Suprapubic skin (tissue), 4 donors: ENCODE data around the gene HP. TPM values are rescaled to one million over a fixed set of nuclear protein-coding genes. Genes with fewer than 3 reads are reported as not detected.

Experiments
- DNase-seq, 2 donors: peaks; one replicate each; pipeline ENCODE4 v3.0.0-alpha.2; 2019; ENCODE audit warnings: low spot score in 2 of 2
- H3K27ac ChIP-seq: fragments of 200-600 bp; sonication (generic); one replicate; pipeline ENCODE4 v1.5.1; 2019
- H3K27me3 ChIP-seq: fragments of 200-600 bp; sonication (generic); one replicate; pipeline ENCODE4 v1.5.1; 2019
- H3K36me3 ChIP-seq: fragments of 200-600 bp; sonication (generic); one replicate; pipeline ENCODE4 v1.5.1; 2019
- H3K4me1 ChIP-seq: fragments of 200-600 bp; sonication (generic); one replicate; pipeline ENCODE4 v1.5.1; 2019
- H3K4me3 ChIP-seq: fragments of 200-600 bp; sonication (generic); one replicate; pipeline ENCODE4 v1.5.1; 2019; ENCODE audit warnings: mild to moderate bottlenecking
- H3K9me3 ChIP-seq: fragments of 200-600 bp; sonication (generic); one replicate; pipeline ENCODE4 v1.5.1; 2019
- CTCF ChIP-seq, 2 donors: fragments of 200-600 bp in 1 of 2; fragments of 450-650 bp in 1 of 2; sonication (generic) in 1 of 2; IDR thresholded peaks; one replicate each; pipeline ENCODE4 v1.5.1; 2016 to 2019; ENCODE audit warnings: antibody characterized with exemption in 2 of 2, mild to moderate bottlenecking in 1 of 2, moderate library complexity in 1 of 2
- EP300 ChIP-seq: sonication (generic); formaldehyde crosslinking; IDR thresholded peaks from one replicate; pipeline ENCODE4 v1.6.1; 2017; ENCODE audit warnings: antibody characterized with exemption
- POLR2A ChIP-seq, 2 donors: fragments of 450-650 bp; IDR thresholded peaks; one replicate each; pipeline ENCODE4 v1.6.1; 2017; ENCODE audit warnings: antibody characterized with exemption in 2 of 2, mild to moderate bottlenecking in 2 of 2, moderate library complexity in 2 of 2
- POLR2AphosphoS5 ChIP-seq, 3 donors: sonication (generic); formaldehyde crosslinking; IDR thresholded peaks; one replicate each; pipeline ENCODE4 v1.6.1; 2017; ENCODE audit warnings: antibody characterized with exemption in 3 of 3
- WGBS: methylation state at CpG from one replicate; pipeline ENCODE4 v1.1.5; 2018; 5-methylcytosine and 5-hydroxymethylcytosine counted together
- total RNA-seq, 4 donors: library from RNA; depleted of rRNA; stranded (reverse); fragments of >200 nt; gene quantifications; one replicate each; pipeline ENCODE4 v1.1.0, GENCODE V29; 2016

Gene HP
- total RNA-seq, 4 donors from 2014 or later: 0.65 to 170 (median 6.0) TPM

GRCh38 chr16:72044296-72044695 lies 10.0 kb upstream of the HP start:
- 75% methylated on average over 6 of the region's 6 CpGs for WGBS
- H3K27ac ChIP-seq: no peak overlapping the region

GRCh38 chr16:72044825-72045359 lies 9.4 kb upstream of the HP start:
- Histone ChIP-seq H3K27me3 (no peaks in the 10 kb centered on the region), H3K9me3 (no peaks in the 10 kb centered on the region), H3K36me3 (peaks cover 22% of the 10 kb centered on the region), H3K4me3 (no peak overlapping the region), H3K4me1 (no peaks in the 10 kb centered on the region), H3K27ac (no peak overlapping the region)
- no peak for DNase-seq
- TF ChIP-seq CTCF (IDR thresholded peaks at IDR 0.05): no peak
- TF ChIP-seq EP300: no peak
- TF ChIP-seq POLR2A (IDR thresholded peaks at IDR 0.05): no peak
- TF ChIP-seq POLR2AphosphoS5 (IDR thresholded peaks at IDR 0.05): no peak
- WGBS: 63% methylated on average over 2 of the region's 2 CpGs

More at GRCh38 chr16:72044296-72044695, 10.0 kb upstream of the HP start:
- H3K9me3 ChIP-seq: no peaks in the 10 kb centered on the region
- H3K36me3 ChIP-seq: peaks cover 22% of the 10 kb centered on the region
- TF ChIP-seq EP300 (no peak), CTCF (IDR thresholded peaks at IDR 0.05) (no peak)
- H3K27me3 ChIP-seq: no peaks in the 10 kb centered on the region
- H3K4me3 ChIP-seq: no peak overlapping the region
- no peak for DNase-seq
- H3K4me1 ChIP-seq: no peaks in the 10 kb centered on the region

- TF ChIP-seq CTCF (IDR thresholded peaks at IDR 0.05): no peak
These were observed 5.2 kb upstream of the HP start for GRCh38 chr16:72049110-72049509.

GRCh38 chr16:72050769-72051464 lies 3.4 kb upstream of the HP start:
- no peaks in the 10 kb centered on the region for H3K27me3 ChIP-seq
- DNase-seq: no peak
- H3K36me3 ChIP-seq: no peaks in the 10 kb centered on the region
- H3K4me1 ChIP-seq: no peaks in the 10 kb centered on the region
- no peaks in the 10 kb centered on the region for H3K9me3 ChIP-seq
- H3K4me3 ChIP-seq: no peak overlapping the region
- TF ChIP-seq CTCF (IDR thresholded peaks at IDR 0.05): no peak
- H3K27ac ChIP-seq: no peak overlapping the region
- 81% methylated on average over 3 of the region's 4 CpGs for WGBS

More at GRCh38 chr16:72049110-72049509, 5.2 kb upstream of the HP start:
- no peaks in the 10 kb centered on the region for H3K9me3 ChIP-seq
- no peaks in the 10 kb centered on the region for H3K36me3 ChIP-seq
- no peak overlapping the region for H3K27ac ChIP-seq
- no peaks in the 10 kb centered on the region for H3K4me1 ChIP-seq
- H3K4me3 ChIP-seq: no peak overlapping the region
- DNase-seq: no peak
- no peaks in the 10 kb centered on the region for H3K27me3 ChIP-seq

GRCh38 chr16:72051818-72052217 lies 2.5 kb upstream of the HP start:
- Histone ChIP-seq H3K27ac (no peak overlapping the region), H3K36me3 (no peaks in the 10 kb centered on the region), H3K9me3 (no peaks in the 10 kb centered on the region), H3K4me3 (no peak overlapping the region), H3K4me1 (no peaks in the 10 kb centered on the region), H3K27me3 (no peaks in the 10 kb centered on the region)
- 84% methylated on average over 2 of the region's 2 CpGs for WGBS
- DNase-seq: no peak
- TF ChIP-seq POLR2A (IDR thresholded peaks at IDR 0.05) (no peak), POLR2AphosphoS5 (IDR thresholded peaks at IDR 0.05) (no peak), EP300 (no peak), CTCF (IDR thresholded peaks at IDR 0.05) (no peak)
